ENCODE results near the gene GMEB2.

The GMEB2 gene

DNA sequence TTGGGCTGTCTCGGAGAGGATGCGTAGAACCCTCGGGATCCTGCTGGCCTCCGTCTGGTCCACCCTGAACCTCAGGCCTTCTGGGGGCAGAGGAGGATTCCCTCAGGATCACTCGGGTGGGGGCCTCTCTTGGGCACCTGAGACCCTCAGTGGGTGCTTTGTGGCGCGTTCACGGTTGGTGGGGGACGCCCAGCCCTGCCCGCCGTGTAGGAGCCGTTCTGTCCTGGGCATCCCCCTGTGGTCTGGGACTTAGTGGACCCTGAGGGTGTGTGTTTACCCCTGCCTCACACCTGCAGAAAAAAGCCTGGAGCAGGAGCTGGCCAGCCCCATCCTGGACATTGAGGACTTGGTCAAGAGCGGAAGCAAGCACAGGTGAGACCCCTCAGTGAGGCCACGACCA, 38.8 kb upstream of the GMEB2 start:
- TF ChIP-seq, protein P1, sequence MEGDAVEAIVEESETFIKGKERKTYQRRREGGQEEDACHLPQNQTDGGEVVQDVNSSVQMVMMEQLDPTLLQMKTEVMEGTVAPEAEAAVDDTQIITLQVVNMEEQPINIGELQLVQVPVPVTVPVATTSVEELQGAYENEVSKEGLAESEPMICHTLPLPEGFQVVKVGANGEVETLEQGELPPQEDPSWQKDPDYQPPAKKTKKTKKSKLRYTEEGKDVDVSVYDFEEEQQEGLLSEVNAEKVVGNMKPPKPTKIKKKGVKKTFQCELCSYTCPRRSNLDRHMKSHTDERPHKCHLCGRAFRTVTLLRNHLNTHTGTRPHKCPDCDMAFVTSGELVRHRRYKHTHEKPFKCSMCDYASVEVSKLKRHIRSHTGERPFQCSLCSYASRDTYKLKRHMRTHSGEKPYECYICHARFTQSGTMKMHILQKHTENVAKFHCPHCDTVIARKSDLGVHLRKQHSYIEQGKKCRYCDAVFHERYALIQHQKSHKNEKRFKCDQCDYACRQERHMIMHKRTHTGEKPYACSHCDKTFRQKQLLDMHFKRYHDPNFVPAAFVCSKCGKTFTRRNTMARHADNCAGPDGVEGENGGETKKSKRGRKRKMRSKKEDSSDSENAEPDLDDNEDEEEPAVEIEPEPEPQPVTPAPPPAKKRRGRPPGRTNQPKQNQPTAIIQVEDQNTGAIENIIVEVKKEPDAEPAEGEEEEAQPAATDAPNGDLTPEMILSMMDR (IDR thresholded peaks at IDR 0.05; ENCODE audit: borderline replicate concordance, insufficient read depth, low read depth, low read length), result no peak

DNA sequence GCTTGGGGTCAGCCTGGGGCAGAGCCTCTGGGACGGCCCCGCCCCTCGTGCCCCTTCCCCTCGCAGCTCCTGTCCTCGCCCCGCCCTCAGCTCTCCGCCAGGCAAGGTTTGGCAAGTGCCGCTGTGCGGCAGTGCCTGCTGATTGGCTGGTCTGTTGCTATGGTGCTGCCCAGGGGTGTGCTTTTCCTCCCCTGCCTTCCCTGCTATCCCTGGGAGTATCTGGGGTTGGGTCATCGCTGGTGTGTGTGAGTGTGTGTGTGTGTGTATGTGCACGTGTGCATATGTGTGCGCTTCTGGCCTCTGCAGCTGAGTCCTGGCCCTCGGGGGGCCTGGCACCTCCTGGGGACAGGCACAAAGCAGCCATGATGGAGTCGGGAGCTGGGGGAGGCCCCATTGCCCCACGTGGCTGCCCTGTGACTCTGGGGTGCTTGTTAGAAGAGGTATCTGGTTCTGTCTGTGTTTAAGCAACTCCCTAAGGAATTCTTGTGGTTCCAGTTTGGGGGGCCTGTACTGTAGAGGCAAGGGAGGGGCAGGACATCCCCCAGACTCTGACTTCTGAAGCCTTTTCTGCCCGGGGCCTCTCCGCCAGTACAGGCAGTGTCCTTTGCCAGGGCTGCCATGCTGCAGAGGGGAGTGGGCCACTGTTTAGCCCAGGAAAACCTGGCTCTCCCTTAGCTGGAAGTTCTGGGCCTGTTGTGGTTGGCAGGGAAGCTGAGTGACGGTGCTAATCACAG, 38.1 kb upstream of the GMEB2 start:
- TF ChIP-seq, protein P1 (IDR thresholded peaks at IDR 0.05; ENCODE audit: borderline replicate concordance, insufficient read depth, low read depth, low read length), result no peak
- H3K4me3 ChIP-seq (ENCODE audit: low read depth, low read length), result no peak overlapping the region

More for the DNA sequence above, 38.8 kb upstream of the GMEB2 start:
- H3K4me3 ChIP-seq (ENCODE audit: low read depth, low read length), result no peak overlapping the region

DNA sequence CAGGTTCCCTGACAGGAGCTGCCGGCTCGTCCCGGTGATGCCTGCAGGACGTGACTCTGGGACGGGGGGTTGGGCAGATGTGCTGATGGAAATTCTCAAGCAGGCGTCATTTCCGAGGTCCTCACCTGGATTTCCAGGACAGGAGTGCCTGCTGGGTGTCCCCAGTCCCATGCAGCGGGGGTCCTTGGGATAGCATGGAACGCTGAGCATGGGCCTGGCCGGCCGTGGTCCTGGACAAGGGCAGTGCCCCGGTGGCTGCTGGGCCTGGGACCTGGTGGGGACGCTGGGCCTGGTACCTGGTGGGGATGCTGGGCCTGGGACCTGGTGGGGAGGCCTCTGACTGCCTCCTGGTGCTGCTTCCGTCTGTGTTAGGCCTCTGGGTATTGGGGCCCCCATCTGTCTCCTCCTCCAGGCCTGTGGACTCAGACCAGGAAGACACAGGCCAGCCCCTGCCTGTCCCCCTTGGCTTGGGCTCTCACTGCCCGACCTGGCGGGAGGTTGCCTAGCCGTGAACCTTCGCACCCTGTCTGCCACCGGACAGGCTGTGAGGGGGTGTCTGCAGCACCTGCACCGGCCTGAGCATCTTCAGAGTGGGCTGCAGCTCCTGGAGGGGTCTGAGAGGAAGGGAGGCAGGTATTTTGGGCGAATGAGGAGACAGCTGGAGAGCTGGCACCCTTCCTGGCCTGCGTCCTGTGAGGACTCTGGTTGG, 37.4 kb upstream of the GMEB2 start:
- TF ChIP-seq, protein P1 (IDR thresholded peaks at IDR 0.05; ENCODE audit: borderline replicate concordance, insufficient read depth, low read depth, low read length), result no peak
- H3K4me3 ChIP-seq (ENCODE audit: low read depth, low read length), result no peak overlapping the region

DNA sequence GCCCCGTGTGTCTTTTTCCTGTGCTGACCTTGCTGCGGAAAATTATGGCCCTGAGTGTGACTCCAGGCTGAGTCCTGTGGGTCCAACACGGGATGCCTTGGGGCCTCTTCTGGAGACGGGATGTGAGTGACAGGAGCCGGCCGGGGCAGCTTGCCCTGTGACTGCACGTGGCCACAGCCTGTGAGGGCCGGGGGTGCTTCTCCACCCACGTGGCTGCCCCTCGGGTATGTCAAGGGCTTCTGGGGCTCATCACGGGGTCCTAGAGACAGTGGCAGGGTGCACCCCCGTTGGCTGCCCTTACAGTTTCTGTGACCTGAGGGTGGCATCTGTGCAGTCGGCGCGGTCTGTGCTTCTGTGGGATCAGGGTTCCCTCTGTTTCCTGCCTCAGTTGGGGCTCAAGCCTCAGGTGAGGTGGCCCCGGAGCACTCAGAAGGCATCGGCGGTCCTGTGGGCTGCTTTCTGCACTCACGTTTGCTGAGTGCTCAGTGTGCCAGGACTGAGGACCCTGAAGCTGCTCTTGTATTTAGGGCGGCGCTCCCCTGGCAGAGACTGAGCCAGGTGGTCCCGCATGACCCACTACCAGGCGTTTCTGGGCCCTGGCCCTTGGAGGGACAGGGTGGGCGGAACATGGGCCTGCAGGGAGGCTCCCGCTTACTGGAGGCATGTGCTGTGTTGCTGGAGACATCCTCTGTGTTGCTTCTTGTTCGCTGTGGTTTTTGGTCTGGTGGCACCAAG, 36.6 kb upstream of the GMEB2 start:
- H3K4me3 ChIP-seq (ENCODE audit: low read depth, low read length), result no peak overlapping the region
- TF ChIP-seq, protein P1 (IDR thresholded peaks at IDR 0.05; ENCODE audit: borderline replicate concordance, insufficient read depth, low read depth, low read length), result no peak

- no peak overlapping the region for H3K4me3 ChIP-seq (ENCODE audit: low read depth, low read length)
- TF ChIP-seq, protein P1 (IDR thresholded peaks at IDR 0.05; ENCODE audit: borderline replicate concordance, insufficient read depth, low read depth, low read length), result no peak
These were observed 35.9 kb upstream of the GMEB2 start for GRCh38 chr20:63662813-63663189.

DNA sequence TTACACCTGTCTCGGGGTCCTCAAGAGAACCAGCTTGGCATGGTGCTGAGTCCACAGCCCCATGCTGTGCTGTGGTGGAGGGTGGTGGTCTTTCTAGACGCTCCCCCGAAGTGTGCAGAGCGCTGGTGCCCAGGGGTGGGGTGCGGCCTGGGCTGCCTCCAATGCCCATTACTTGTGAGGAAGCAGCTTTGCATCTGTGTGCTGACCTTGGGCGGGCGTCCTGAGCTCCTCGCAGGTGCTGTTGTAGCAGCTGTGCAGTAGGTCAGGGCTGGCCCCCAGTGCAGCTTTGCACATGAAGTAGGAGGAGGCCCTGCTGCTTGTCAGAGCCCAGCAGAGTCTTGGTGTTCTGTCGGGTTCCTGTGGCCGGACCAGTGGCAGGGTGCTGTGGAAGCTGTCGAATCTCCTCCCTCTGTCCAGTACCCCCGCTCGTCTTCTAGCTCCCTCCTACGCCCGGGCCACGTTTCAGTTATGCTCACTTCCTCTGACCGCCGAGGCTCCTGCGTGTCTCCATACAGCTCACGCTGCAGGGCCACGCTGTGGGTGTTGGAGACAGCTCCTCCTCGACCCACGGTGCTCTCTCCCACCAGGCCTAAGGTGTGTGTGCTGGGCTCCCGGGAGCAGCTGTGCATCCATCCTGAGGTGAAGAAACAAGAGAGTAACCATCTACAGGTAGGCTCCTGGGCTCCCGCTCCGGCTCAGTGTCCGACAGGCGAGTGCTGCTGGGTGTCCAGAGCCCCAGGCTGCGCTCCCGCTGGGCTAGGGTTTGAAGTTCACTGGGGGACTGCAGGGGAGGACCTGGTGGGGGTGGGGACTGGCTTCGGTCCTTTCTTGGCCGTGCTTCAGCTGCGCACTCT, 35.3 kb upstream of the GMEB2 start:
- TF ChIP-seq, protein P1 (IDR thresholded peaks at IDR 0.05; ENCODE audit: borderline replicate concordance, insufficient read depth, low read depth, low read length), result no peak
- H3K4me3 ChIP-seq (ENCODE audit: low read depth, low read length), result no peak overlapping the region
